OCI-LY3 (cell line): ENCODE data around the gene LAMC3.

Experiments used
- CTCF ChIP-seq: fragments of 200-600, 300-600 bp; sonication (generic); IDR thresholded peaks from 2 replicates; pipeline ENCODE4 v1.5.1; 2014; ENCODE audit warnings: antibody characterized with exemption, low read length, low read depth
- EZH2phosphoT487 ChIP-seq: fragments of 200-600 bp; shearing (Covaris generic); IDR thresholded peaks from 2 replicates; pipeline ENCODE4 v1.6.1; 2018; ENCODE audit warnings: antibody characterized with exemption, mixed run types, low read depth

GRCh38 chr9:131138676-131139075 lies 129.7 kb downstream of the LAMC3 start:
- TF ChIP-seq CTCF: no peak
- no peak for TF ChIP-seq EZH2phosphoT487
